ENCODE measurements around the gene FRMD4A.

FRMD4A gene

DNA sequence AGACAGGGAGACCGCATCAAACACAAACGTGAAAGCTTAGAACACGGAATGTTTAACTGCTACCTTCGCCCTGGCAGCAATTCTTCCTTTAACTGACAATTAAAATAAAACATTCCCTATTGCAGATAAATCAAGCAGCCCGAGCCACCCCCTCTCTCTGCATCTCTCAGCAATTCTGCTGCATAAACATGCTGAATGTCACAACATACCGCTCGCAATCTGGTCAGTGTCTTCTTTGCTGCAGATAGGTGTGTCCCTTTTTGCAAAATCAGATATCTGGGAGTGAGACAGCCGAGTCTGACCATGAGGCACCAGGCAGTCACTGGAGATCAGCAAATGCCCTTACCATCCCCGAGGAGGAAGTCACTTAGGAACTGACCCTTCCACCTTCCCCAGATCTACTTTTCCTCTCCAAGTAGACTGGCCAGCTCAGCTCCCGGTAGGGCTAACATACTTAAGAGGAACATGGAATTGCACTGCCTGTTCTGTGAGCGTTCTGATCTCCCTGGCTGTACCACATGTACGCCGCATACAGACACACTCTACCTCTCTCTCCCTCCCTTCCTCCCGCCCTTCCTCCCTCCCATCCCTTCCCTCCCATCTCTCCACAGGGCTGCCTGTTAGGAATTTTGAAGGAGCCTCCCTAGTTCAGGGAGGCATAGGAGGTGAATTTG, at the start of gene FRMD4A:
Gene FRMD4A, minus strand, starts transcription at position 537 of the 674 bp plus-strand sequence.
- no peak for DNase-seq (ENCODE audit: low spot score)

GRCh38 chr10:14379556-14380280, 49.0 kb upstream of the FRMD4A start:
- DNase-seq (ENCODE audit: low spot score), result no peak

DNA sequence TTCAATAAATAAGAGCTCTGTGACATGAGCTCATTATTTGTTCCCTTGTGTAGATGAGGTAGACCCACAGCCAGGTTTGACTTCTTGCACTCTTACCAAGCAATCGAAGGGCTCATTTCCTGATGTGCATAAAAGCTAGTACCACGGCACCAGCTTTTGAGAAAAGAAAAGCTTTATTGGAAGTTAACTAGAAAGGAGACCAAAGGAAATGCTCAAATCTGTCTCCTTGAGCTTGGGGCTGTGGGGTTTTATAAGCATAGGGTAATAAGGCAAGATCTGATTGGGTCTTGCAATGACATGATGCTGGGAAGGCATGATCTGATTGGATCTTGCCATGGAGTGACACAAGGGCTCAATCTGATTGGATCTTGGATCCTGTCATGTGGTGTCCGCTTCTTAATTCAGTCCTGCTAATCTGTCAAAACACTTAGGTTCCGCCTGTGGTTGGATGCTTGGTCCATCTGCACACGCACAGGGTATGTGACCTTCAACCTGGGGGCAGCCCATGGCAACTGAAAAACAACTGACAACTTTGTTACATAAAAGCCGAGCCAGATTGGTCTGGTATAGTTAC, 47.8 kb upstream of the FRMD4A start:
- no peak for DNase-seq (ENCODE audit: low spot score)

- DNase-seq (ENCODE audit: low spot score), result no peak
These were observed 47.0 kb upstream of the FRMD4A start for GRCh38 chr10:14377591-14378175.

GRCh38 chr10:14374745-14375445, 44.2 kb upstream of the FRMD4A start:
- no peak for DNase-seq (ENCODE audit: low spot score)

DNA sequence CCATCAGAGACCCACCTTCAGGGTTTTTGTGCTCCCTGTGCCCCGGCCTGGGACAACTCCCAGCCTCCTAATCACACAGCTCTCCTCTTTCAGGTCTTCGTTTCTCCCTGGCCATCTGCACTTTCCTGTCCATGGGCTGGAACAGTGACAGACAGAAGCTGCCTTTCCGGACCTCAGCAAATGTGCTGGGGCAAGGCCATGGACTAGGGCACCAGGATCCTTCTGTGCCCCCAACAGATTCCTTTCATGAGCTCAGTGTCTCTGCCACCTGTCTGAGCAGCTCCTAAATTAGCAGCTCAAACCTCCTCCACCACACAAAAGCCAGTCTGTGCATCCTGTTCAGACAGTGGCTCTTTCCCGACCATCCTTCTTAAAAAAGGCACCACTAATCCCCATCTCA, 41.9 kb upstream of the FRMD4A start:
- no peak for DNase-seq (ENCODE audit: low spot score)

DNA sequence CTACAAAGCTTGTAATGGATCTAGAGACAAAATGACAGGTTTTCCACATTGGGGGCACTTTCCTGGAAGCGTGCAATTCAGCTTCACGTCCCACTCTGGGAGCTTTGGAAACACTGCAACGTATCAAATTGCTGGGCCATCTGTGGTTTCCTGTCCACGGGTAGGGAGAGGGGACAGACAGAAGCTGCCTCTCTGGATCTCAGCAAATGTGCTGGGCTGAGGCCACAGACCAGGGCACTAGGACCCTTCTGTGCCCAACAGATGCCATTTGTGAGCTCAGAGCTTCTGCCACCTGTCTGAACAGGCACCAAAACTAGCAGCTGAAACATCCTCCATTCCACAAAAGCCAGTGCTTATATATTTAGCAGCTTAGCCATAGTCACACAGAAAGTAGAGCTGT, 40.9 kb upstream of the FRMD4A start:
- DNase-seq (ENCODE audit: low spot score), result no peak

- DNase-seq (ENCODE audit: low spot score), result no peak
These were observed 40.2 kb upstream of the FRMD4A start for GRCh38 chr10:14370894-14371293.

DNA sequence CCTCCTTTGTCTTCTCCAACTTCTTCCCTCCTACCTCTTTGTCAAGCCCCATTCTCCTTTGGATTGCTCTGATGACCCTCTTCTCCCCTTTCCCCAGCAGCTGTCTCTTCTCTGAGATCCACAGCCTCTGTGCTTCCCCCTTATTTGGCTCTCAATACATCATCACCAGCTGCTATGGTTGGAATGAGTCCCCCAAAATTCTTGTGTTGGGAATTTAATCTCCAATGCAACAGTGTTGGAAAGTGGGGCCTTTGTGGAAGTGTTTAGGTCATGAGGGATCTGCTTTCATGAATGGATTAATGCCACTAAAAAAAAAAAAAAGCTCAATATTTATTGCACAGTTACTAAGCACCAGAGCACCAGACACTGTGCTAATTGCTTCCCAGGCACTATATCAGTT, 39.2 kb upstream of the FRMD4A start:
- DNase-seq (ENCODE audit: low spot score), result no peak

GRCh38 chr10:14366760-14367159, 36.0 kb upstream of the FRMD4A start:
- DNase-seq (ENCODE audit: low spot score), result no peak

- no peak for DNase-seq (ENCODE audit: low spot score)
These were observed 34.5 kb upstream of the FRMD4A start for GRCh38 chr10:14365266-14365665.

GRCh38 chr10:14362104-14362503, 31.4 kb upstream of the FRMD4A start:
- no peak for DNase-seq (ENCODE audit: low spot score)

- DNase-seq (ENCODE audit: low spot score), result no peak
These were observed 30.2 kb upstream of the FRMD4A start for GRCh38 chr10:14360961-14361360.

DNA sequence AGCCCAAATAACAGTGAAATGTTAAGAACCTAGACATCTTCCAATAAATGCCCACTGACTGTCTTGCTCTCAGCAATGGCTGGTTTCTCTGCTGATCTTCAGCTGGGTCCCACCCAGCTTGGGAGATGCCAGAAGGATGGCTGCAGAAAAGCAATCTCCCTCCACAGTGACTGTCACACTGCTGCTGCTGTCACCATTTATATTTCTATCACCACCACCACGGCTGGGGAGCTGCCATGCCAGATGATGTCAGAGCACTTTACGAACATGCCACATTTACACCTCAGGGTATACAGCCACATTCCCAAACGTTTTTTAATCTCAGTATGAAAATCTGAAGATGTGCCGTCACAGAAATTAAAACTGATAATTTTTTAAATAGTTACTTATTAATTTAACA, 29.8 kb upstream of the FRMD4A start:
- no peak for DNase-seq (ENCODE audit: low spot score)

- DNase-seq (ENCODE audit: low spot score), result no peak
These were observed 28.3 kb upstream of the FRMD4A start for GRCh38 chr10:14358886-14359573.

DNA sequence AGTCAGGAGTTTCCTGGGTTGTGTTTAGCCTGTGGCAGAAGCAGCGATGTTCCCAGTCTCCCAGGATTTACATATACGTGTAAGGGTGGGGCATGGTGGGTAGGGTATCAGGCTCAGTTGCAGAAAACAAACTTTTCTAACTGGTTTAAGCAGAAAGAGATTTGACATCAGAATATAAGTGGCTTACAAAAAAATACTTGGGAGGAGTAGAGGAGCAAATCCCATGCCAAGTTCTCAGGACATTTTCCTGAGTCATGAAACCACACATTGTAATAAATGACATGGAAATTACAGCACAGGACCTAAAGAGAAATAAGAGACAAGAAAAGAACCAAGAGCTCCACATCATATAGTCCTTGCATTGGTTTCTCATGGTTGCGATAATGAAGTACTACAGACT, 26.2 kb upstream of the FRMD4A start:
- DNase-seq (ENCODE audit: low spot score), result no peak

GRCh38 chr10:14355750-14356149, 25.0 kb upstream of the FRMD4A start:
- DNase-seq (ENCODE audit: low spot score), result no peak

DNA sequence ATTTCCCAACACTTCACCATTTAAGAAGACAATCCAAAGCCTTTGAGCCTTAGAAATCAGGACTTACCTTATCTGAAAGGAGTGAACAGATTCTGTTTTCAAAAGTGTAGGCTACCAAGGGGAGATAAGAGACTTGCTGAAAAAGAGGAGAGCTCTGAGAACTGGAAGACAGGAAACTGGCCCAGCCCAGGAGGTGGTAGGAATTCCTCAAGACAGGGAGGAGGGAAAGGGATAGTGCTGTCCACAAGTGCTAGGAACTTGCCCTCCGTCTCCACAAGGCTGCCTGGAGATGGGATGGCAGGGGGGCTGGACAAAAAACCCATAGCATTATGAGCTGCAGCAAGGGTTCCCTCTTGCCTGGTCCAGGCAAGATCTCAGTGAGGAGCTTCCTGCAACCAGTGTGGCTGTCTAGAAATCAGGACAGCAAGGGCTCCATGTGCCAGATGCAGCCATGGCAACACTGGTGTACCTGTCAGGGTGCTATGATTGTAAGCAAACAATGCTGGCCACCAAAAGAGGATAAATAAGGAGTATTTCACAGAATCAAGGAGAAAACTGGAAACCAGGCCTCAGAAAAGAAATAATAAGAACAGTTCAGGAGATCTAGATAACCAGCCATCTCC, 22.7 kb upstream of the FRMD4A start:
- DNase-seq (ENCODE audit: low spot score), result no peak

GRCh38 chr10:14350006-14350405, 19.3 kb upstream of the FRMD4A start:
- DNase-seq (ENCODE audit: low spot score), result no peak

DNA sequence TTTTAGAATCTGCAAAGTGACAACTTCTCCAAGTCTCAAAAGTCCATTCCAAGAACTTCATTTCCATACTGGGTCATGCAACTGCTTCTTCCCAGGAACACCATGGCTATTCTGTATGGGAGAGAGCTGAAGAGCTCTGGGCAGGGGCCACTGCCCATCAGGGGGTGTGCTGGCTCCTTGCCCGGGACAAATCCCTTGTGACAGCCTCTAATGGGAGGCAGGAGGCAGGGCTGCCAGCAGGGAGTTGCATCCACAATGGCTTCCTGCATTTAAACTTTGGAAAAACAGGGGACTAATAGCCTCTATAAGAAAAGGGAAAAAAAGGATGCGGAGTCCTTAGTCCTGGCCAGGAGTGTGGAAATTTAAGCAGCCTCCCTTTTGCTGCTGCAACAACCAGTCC, 18.4 kb upstream of the FRMD4A start:
- DNase-seq (ENCODE audit: low spot score), result no peak

- no peak for DNase-seq (ENCODE audit: low spot score)
These were observed 14.5 kb upstream of the FRMD4A start for GRCh38 chr10:14345262-14345661.

All from CD4-positive, alpha-beta T cell treated with Interleukin-6 at 100 ng/mL for 8 hours (primary cell).